Measurements from ENCODE around the gene CCDC170.

DNA sequence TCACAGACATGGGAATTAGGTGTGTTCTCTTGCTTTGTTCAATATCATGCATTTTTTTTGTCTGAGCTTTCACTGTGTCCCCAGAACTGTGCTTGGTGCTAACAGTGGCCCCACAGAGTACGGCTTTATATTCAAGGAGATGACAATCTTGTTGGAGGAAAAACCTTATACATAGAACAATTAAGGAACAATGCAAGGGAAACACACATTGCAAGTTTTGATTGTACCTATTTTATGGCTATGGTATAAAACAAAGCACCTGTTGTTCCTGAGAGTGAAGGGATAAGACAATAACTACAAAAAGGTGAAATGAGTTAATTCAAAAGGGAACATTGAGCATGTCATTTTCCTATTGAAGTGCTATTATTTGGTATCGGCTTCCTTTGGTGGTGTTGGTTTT lies 169.7 kb downstream of the CCDC170 start:
- TF ChIP-seq POLR2A (IDR thresholded peaks at IDR 0.05), result no peak
- TF ChIP-seq, protein P1, sequence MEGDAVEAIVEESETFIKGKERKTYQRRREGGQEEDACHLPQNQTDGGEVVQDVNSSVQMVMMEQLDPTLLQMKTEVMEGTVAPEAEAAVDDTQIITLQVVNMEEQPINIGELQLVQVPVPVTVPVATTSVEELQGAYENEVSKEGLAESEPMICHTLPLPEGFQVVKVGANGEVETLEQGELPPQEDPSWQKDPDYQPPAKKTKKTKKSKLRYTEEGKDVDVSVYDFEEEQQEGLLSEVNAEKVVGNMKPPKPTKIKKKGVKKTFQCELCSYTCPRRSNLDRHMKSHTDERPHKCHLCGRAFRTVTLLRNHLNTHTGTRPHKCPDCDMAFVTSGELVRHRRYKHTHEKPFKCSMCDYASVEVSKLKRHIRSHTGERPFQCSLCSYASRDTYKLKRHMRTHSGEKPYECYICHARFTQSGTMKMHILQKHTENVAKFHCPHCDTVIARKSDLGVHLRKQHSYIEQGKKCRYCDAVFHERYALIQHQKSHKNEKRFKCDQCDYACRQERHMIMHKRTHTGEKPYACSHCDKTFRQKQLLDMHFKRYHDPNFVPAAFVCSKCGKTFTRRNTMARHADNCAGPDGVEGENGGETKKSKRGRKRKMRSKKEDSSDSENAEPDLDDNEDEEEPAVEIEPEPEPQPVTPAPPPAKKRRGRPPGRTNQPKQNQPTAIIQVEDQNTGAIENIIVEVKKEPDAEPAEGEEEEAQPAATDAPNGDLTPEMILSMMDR (IDR thresholded peaks at IDR 0.05), result no peak
